ENCODE results near the gene AP4M1.

Gene AP4M1

DNA sequence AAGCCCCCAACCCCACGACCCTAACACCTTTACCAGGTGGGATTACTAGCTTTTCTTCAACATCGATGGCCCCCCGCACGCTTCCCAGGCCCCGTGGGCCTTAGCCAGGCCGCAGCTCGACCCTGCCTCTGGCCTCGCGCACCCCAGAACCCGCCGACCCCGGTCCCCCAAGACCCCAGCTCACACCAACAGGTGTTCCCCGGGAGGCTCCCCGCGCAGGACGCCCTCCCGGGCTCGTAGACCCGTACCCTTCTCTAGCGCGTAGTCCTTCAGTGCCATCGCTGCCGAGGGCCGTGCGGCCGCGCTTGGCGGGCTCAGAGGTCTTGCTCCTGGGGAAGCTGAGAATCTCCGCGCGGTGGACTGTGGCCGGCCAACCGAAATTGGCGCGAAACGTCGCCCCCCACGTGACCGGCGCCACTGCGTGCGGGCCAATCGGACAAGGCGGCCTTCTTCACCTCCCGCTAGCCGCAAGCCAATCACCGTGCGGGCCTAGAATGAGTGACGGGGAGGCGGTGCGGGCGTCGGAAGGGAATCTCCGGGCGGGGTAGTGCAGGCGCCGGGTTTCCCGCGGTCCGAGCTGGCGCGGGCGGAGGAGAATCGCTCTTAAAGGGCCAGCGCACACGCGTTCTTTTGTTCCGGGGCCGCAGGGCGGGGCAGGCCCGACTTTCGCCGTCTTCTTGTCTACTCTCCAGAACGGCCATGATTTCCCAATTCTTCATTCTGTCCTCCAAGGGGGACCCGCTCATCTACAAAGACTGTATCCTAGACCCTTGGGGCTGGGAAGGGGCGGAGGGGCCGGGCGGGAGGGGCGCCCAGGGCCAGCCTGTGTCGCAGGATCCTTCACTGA lies at the start of gene AP4M1, which contains the start of gene MCM7:
AP4M1 (plus strand) TSS at position 628 of the 847 bp plus-strand sequence; CDS start at position 700, 72 bp downstream.
MCM7 (minus strand) TSS at position 382 of the 847 bp plus-strand sequence; CDS start at position 279, 103 bp downstream.
- Mint-ChIP-seq H3K9me3 (no peaks in the 10 kb centered on the region), H3K4me3 (peak within 1 kb of the TSS; percentile 97), H3K36me3 (ENCODE audit: low read depth) (peaks cover 82% of the 10 kb centered on the region), H3K27me3 (no peaks in the 10 kb centered on the region), H3K4me1 (ENCODE audit: low read depth) (peaks cover 46% of the 10 kb centered on the region), H3K27ac (peak within 1 kb of the TSS; percentile 99)
- DNase-seq, result peak; percentile 97

DNA sequence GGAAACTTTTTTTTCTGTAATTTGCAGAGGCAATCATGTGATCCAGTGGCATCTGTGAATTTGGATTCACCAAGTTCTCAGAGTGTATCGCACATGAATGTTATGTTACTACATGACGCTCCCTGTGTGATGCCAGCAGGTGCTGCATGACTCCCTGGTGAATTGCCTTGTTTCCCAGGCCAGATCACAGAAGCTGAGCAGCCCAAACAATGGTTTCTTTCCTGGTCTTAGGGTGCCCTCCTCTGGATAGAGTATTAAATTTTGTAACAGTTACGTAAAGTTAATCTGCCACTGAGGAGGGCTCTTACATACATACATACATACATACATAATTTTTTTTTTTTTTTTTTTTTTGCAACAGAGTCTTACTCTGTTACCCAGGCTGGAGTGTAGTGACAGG lies 48.2 kb upstream of the AP4M1 start:
- no peak overlapping the region for H3K4me3 Mint-ChIP-seq
- no peak for DNase-seq

GRCh38 chr7:100057006-100057405 lies 44.4 kb upstream of the AP4M1 start:
- H3K36me3 Mint-ChIP-seq (ENCODE audit: low read depth), result peaks cover 50% of the 10 kb centered on the region

More for the DNA sequence above, 48.2 kb upstream of the AP4M1 start:
- Mint-ChIP-seq H3K27me3 (no peaks in the 10 kb centered on the region), H3K4me1 (ENCODE audit: low read depth) (peaks cover 25% of the 10 kb centered on the region), H3K9me3 (no peaks in the 10 kb centered on the region), H3K27ac (no peak overlapping the region), H3K36me3 (ENCODE audit: low read depth) (peaks cover 33% of the 10 kb centered on the region)

DNA sequence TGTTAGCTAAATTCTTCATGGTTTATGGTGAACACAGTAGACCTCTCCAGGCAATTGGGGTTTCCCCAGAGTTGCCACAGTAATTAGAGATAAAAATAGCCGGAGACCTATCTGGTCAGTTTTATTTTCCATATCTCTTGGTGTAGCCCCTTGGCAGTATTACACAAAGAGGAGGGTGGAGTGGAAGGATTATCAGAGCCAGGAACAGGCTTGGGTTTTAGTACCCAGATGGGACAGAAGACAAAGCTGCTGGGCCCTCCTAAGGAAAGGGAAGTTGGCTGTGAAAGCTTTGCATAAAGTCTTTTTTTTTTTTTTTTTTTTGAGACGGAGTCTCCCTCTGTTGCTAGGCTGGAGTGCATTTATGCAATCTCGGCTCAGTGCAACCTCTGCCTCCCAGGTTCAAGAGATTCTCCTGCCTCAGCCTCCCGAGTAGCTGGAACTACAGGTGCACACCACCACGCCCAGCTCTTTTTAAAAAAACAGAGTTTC lies 42.1 kb upstream of the AP4M1 start:
- H3K4me3 Mint-ChIP-seq, result no peak overlapping the region
- no peaks in the 10 kb centered on the region for H3K27me3 Mint-ChIP-seq
- H3K27ac Mint-ChIP-seq, result no peak overlapping the region
- H3K4me1 Mint-ChIP-seq (ENCODE audit: low read depth), result no peaks in the 10 kb centered on the region
- H3K36me3 Mint-ChIP-seq (ENCODE audit: low read depth), result peaks cover 63% of the 10 kb centered on the region
- no peaks in the 10 kb centered on the region for H3K9me3 Mint-ChIP-seq
- DNase-seq, result no peak

More at GRCh38 chr7:100057006-100057405, 44.4 kb upstream of the AP4M1 start:
- Mint-ChIP-seq H3K27me3 (no peaks in the 10 kb centered on the region), H3K4me1 (ENCODE audit: low read depth) (no peaks in the 10 kb centered on the region), H3K27ac (no peak overlapping the region), H3K4me3 (no peak overlapping the region), H3K9me3 (no peaks in the 10 kb centered on the region)
- no peak for DNase-seq

GRCh38 chr7:100061518-100062193 lies 39.8 kb upstream of the AP4M1 start:
- DNase-seq, result no peak
- Mint-ChIP-seq H3K36me3 (ENCODE audit: low read depth) (peaks cover 77% of the 10 kb centered on the region), H3K27me3 (no peaks in the 10 kb centered on the region), H3K4me3 (no peak overlapping the region), H3K27ac (peak overlapping the region; percentile 5), H3K9me3 (no peaks in the 10 kb centered on the region), H3K4me1 (ENCODE audit: low read depth) (no peaks in the 10 kb centered on the region)

DNA sequence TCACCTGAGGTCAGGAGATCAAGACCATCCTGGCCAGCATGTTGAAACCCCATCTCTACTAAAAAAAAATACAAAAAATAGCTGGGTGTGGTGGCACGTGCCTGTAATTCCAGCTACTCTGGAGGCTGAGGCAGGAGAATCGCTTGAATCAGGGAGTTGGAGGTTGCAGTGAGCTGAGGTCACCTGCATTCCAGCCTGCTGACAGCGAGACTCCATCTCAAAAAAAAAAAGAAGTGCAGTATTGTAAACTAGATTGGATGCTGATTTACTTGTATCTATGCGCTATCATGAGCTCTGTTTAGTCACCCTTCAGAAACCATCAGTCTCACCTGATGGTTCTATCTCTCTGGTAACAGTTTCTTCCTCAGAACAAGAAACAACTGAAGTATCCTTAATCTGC lies 38.1 kb upstream of the AP4M1 start:
- no peak for DNase-seq
- Mint-ChIP-seq H3K9me3 (no peaks in the 10 kb centered on the region), H3K36me3 (ENCODE audit: low read depth) (peaks cover 76% of the 10 kb centered on the region), H3K4me3 (no peak overlapping the region), H3K27ac (no peak overlapping the region), H3K4me1 (ENCODE audit: low read depth) (no peaks in the 10 kb centered on the region), H3K27me3 (no peaks in the 10 kb centered on the region)

GRCh38 chr7:100064162-100064561 lies 37.3 kb upstream of the AP4M1 start:
- H3K27me3 Mint-ChIP-seq, result no peaks in the 10 kb centered on the region
- no peak overlapping the region for H3K27ac Mint-ChIP-seq
- H3K4me3 Mint-ChIP-seq, result no peak overlapping the region
- no peak for DNase-seq
- H3K36me3 Mint-ChIP-seq (ENCODE audit: low read depth), result peaks cover 72% of the 10 kb centered on the region
- no peaks in the 10 kb centered on the region for H3K4me1 Mint-ChIP-seq (ENCODE audit: low read depth)
- H3K9me3 Mint-ChIP-seq, result no peaks in the 10 kb centered on the region

DNA sequence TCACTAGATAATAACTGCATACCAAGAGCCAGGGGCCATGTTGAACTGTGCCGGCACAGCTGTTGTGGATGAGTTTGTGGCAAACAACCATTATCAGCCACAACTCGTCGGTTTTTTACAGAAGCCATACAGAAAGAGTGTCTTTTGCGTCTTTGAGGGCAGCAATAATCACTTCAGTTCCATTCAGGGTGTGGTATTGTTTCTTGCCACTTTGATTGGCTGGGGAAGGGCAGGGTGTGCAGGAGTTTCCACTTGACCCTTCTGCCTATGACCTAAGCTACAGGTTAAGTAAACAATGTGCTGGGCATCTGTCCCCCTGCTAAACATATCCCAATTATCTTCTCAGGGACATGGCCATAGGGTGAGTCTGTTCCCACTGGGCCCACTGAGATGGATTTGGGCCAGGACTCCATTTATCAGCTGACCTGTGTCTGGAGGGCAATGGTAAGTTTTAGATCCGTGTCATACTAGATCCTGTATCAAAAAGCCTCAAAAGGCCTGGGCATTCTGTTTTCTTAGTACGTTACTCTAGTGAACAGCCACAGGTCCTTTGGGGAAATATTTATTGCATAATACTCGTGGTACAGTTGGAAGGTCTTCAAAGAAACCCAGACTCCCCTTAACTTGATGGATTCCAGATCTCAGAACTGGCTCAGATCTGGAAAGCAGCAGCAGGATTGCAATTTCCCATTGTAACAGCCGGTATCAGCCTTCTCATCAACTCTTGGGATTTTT lies 35.8 kb upstream of the AP4M1 start:
- no peak for DNase-seq
- Mint-ChIP-seq H3K9me3 (peaks cover 7% of the 10 kb centered on the region), H3K4me3 (no peak overlapping the region), H3K27me3 (no peaks in the 10 kb centered on the region), H3K27ac (no peak overlapping the region), H3K4me1 (ENCODE audit: low read depth) (no peaks in the 10 kb centered on the region), H3K36me3 (ENCODE audit: low read depth) (peaks cover 79% of the 10 kb centered on the region)

DNA sequence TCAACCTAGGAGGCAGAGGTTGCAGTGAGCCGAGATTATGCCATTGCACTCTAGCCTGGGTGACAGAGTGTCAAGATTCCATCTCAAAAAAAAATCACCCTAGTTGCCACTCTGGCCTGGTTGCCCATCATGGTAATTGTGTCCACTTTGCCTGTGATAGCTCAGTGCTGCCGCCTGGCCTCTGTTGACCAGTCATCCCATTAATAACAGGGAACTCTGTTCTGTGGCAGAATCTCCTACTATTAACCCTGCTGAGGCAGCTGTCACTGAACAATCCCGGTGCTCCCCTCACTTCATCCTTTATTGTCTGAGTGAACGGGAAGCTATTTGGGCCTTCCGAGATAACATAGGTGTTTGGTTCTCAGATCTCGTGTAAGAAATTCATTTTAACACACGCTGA lies 34.5 kb upstream of the AP4M1 start:
- no peaks in the 10 kb centered on the region for H3K27me3 Mint-ChIP-seq
- no peak for DNase-seq
- H3K4me3 Mint-ChIP-seq, result no peak overlapping the region
- H3K27ac Mint-ChIP-seq, result peak overlapping the region; percentile 9
- no peaks in the 10 kb centered on the region for H3K4me1 Mint-ChIP-seq (ENCODE audit: low read depth)
- H3K36me3 Mint-ChIP-seq (ENCODE audit: low read depth), result peaks cover 80% of the 10 kb centered on the region
- H3K9me3 Mint-ChIP-seq, result peaks cover 20% of the 10 kb centered on the region

DNA sequence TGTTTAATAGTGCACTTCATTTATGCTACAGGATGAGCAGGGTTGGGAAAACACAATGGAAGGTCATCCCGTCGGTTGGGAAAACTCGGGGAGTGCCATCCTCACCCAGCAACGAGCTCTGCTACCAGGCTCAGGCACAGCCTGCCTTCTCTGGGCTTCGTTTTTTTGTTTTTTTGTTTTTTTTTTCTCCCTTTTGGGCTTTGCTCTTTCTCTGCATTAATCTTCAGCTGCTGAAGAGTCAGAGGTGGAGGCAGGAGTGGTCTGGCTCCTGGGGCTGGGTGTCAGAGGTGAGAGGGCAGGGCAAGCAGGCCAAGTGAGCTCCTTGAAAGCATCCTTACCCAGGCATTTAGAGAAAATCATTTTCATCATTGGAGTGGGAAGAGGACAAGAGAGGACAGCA lies 31.5 kb upstream of the AP4M1 start:
- no peak for DNase-seq
- Mint-ChIP-seq H3K9me3 (peaks cover 30% of the 10 kb centered on the region), H3K36me3 (ENCODE audit: low read depth) (peaks cover 87% of the 10 kb centered on the region), H3K4me1 (ENCODE audit: low read depth) (no peaks in the 10 kb centered on the region), H3K27me3 (no peaks in the 10 kb centered on the region), H3K27ac (no peak overlapping the region), H3K4me3 (no peak overlapping the region)

- Mint-ChIP-seq H3K27me3 (no peaks in the 10 kb centered on the region), H3K27ac (no peak overlapping the region), H3K36me3 (ENCODE audit: low read depth) (peaks cover 89% of the 10 kb centered on the region), H3K9me3 (peaks cover 30% of the 10 kb centered on the region), H3K4me1 (ENCODE audit: low read depth) (no peaks in the 10 kb centered on the region), H3K4me3 (no peak overlapping the region)
- DNase-seq, result no peak
Observed at GRCh38 chr7:100071018-100071723, 30.3 kb upstream of the AP4M1 start.

DNA sequence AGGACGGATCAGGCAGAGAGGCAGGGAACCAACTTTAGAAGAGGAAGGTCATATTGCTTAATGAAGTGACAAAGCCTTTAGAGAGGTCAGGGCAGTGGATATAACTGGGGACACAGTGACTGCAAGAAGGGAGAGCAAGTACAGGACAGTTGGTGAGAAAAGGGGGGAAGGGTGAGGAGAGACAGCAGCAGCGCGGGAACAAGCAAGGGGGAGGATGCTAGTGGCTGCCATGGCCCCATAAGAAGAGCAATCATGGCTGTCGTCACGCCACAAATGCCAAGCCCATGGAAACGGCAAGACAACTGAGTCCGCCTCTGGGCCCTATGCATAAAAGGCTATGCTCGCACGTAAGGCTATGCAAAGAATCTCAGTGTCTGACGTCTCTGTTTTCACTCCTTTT lies 29.0 kb upstream of the AP4M1 start:
- DNase-seq, result no peak
- no peaks in the 10 kb centered on the region for H3K27me3 Mint-ChIP-seq
- H3K27ac Mint-ChIP-seq, result no peak overlapping the region
- H3K4me1 Mint-ChIP-seq (ENCODE audit: low read depth), result no peaks in the 10 kb centered on the region
- peaks cover 30% of the 10 kb centered on the region for H3K9me3 Mint-ChIP-seq
- no peak overlapping the region for H3K4me3 Mint-ChIP-seq
- peaks cover 95% of the 10 kb centered on the region for H3K36me3 Mint-ChIP-seq (ENCODE audit: low read depth)

GRCh38 chr7:100074841-100075240 lies 26.6 kb upstream of the AP4M1 start:
- H3K36me3 Mint-ChIP-seq (ENCODE audit: low read depth), result peaks cover 95% of the 10 kb centered on the region
- DNase-seq, result no peak
- peaks cover 30% of the 10 kb centered on the region for H3K9me3 Mint-ChIP-seq
- H3K4me3 Mint-ChIP-seq, result no peak overlapping the region
- no peak overlapping the region for H3K27ac Mint-ChIP-seq
- no peaks in the 10 kb centered on the region for H3K27me3 Mint-ChIP-seq
- peaks cover 10% of the 10 kb centered on the region for H3K4me1 Mint-ChIP-seq (ENCODE audit: low read depth)

- H3K4me1 Mint-ChIP-seq (ENCODE audit: low read depth), result peaks cover 14% of the 10 kb centered on the region
Observed at GRCh38 chr7:100075418-100075817, 26.0 kb upstream of the AP4M1 start.

More at GRCh38 chr7:100075418-100075817, 26.0 kb upstream of the AP4M1 start:
- H3K27me3 Mint-ChIP-seq, result no peaks in the 10 kb centered on the region
- peaks cover 94% of the 10 kb centered on the region for H3K36me3 Mint-ChIP-seq (ENCODE audit: low read depth)
- no peak for DNase-seq
- no peak overlapping the region for H3K27ac Mint-ChIP-seq
- H3K4me3 Mint-ChIP-seq, result no peak overlapping the region
- peaks cover 25% of the 10 kb centered on the region for H3K9me3 Mint-ChIP-seq

Data from activated T-cell treated with anti-CD3 and anti-CD28 coated beads, Interleukin-2, amount 50 U/mL, for 24 hours (primary cell).